Activated CD8-positive, alpha-beta memory T cell treated with anti-CD3 and anti-CD28 coated beads, Interleukin-2, amount 50 U/mL, for 1 hour (primary cell): ENCODE data around the gene OPCML.

ENCODE experiments used
- DNase-seq: peaks from one replicate; pipeline ENCODE4 v3.0.0-alpha.2; 2020; ENCODE audit errors: extremely low read depth

Gene OPCML

GRCh38 chr11:133360860-133361688 is 171.2 kb downstream of the OPCML start:
- DNase-seq = no peak

- no peak for DNase-seq
Observed at GRCh38 chr11:133355095-133355494, 177.2 kb downstream of the OPCML start.

- DNase-seq = no peak
Observed at GRCh38 chr11:133354069-133354468, 178.2 kb downstream of the OPCML start.

- DNase-seq = no peak
Observed at GRCh38 chr11:133350045-133350444, 182.3 kb downstream of the OPCML start.

- DNase-seq = no peak
Observed at GRCh38 chr11:133347988-133348387, 184.3 kb downstream of the OPCML start.

- no peak for DNase-seq
Observed at GRCh38 chr11:133346137-133346536, 186.2 kb downstream of the OPCML start.

GRCh38 chr11:133343951-133344350 is 188.3 kb downstream of the OPCML start:
- no peak for DNase-seq

- no peak for DNase-seq
Observed at GRCh38 chr11:133339495-133340140, 192.7 kb downstream of the OPCML start.

- no peak for DNase-seq
Observed at GRCh38 chr11:133338588-133338987, 193.7 kb downstream of the OPCML start.

GRCh38 chr11:133337951-133338418 is 194.3 kb downstream of the OPCML start:
- DNase-seq = no peak

GRCh38 chr11:133337193-133337592 is 195.1 kb downstream of the OPCML start:
- DNase-seq = no peak

- DNase-seq = no peak
Observed at GRCh38 chr11:133331031-133331430, 201.3 kb downstream of the OPCML start.

- no peak for DNase-seq
Observed at GRCh38 chr11:133326849-133327248, 205.5 kb downstream of the OPCML start.

GRCh38 chr11:133326332-133326731 is 206.0 kb downstream of the OPCML start:
- DNase-seq = no peak

- no peak for DNase-seq
Observed at GRCh38 chr11:133325711-133326110, 206.6 kb downstream of the OPCML start.

GRCh38 chr11:133323354-133323753 is 208.9 kb downstream of the OPCML start:
- DNase-seq = no peak

- no peak for DNase-seq
Observed at GRCh38 chr11:133318221-133318620, 214.1 kb downstream of the OPCML start.

GRCh38 chr11:133311230-133311629 is 221.1 kb downstream of the OPCML start:
- no peak for DNase-seq

- DNase-seq = no peak
Observed at GRCh38 chr11:133306019-133306418, 226.3 kb downstream of the OPCML start.

GRCh38 chr11:133305208-133305956 is 226.9 kb downstream of the OPCML start:
- DNase-seq = no peak

- DNase-seq = no peak
Observed at GRCh38 chr11:133303262-133303661, 229.0 kb downstream of the OPCML start.

- DNase-seq = no peak
Observed at GRCh38 chr11:133302056-133302455, 230.2 kb downstream of the OPCML start.
